HTERT RPE-1 (cell line): ENCODE results near the gene CGB5.
"Not testable (repeated sequence)": the region's sequence is repeated elsewhere in the genome, so short reads cannot be mapped to it uniquely, and the experiment has no call there.

Source experiments
- in situ Hi-C: fragments of 300-500 bp; cut with MboI; formaldehyde crosslinking; loops from 4 replicates; pipeline ENCODE4 v1.14.3; 2020; ENCODE audit warnings: low sequenced_read_pairs

CGB5 gene

GRCh38 chr19:49056902-49057596 lies 13.4 kb downstream of the CGB5 start:
- in situ Hi-C loops, result not testable (repeated sequence)

- in situ Hi-C loops, result no loop called here
These were observed 14.1 kb downstream of the CGB5 start, which contains the start of gene CGB7 for GRCh38 chr19:49057636-49058234. CGB7 (minus strand) TSS chr19:49057749; CDS start chr19:49055375, 2,374 bp downstream.

DNA sequence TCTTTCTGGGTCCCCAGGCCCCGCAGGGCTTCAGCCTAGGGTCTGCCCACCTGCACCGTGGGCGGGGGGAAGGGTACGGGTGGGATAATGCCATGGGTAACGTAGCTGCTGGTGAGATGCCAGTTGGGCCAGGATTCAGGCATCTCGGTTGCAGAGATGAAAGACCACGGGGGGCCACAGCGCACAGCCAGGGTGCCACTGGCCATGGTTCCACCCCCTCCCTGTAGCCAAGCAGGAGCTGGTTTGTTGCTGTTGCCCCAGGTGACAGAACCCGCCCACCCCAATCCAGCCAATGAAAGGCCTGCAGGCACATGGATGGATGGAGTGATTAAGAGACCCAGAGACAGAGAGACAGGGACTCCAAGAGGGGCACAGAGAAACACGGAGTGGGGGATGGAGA lies 14.9 kb downstream of the CGB5 start:
- in situ Hi-C loops, result no loop called here

DNA sequence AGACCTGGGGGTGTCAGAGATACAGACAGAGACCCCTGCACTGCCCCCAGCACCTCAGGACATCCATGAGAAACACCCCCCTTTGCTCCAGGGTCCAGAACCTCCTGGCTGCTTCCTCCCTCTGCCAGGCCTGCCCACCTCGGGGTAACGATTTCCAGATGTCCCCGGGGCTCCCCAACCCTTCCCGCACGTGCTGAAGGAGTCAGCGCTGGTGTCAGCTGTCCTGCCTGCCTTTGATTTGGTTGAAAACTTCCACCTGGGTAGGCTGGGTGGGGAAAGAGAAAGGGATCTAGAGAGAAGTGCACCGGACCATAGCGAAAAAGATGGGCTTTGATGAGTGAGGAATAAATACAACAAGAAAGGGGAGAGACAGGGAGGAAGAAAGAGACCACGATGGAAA lies 15.4 kb downstream of the CGB5 start:
- in situ Hi-C loops, result no loop called here

DNA sequence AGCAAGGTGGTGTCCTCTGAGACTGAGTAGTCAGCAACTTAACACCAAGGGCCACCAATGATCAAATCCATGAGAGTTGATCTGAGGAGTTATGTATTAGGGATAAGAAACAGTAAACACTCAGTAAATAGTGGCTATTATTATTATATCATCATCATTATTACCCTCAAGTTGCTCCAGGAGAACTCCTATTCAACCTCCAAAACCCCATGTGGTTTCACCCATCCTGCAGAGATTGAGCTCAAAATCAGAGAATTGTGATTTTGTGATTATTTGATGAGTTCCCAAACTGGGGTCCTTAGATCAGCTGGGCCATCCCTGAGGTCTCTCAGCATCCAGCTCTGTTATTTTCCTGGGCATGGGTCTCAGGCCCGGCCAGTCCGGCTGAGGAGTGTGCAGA lies 17.4 kb downstream of the CGB5 start:
- in situ Hi-C loops, result no loop called here

DNA sequence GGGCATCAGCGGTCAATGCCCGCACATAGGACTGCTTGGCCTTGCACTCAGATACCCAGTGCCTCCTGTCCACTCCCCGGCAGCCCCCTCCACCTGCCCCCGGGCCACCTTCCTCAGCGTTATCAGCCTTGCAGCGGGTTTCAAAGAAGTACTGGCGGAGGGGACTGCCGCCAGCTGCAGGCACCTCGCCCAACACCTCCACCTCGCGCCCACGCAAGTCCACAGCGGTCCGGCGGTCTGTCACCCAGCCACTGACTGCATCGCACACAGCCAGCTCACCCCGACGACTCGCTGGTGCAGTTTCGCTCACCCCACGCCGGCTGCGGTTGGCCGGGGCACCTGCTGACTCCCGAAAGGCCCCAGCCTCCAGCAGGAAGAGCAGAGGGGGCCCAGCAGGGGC lies 17.8 kb downstream of the CGB5 start:
- in situ Hi-C loops, result no loop called here

DNA sequence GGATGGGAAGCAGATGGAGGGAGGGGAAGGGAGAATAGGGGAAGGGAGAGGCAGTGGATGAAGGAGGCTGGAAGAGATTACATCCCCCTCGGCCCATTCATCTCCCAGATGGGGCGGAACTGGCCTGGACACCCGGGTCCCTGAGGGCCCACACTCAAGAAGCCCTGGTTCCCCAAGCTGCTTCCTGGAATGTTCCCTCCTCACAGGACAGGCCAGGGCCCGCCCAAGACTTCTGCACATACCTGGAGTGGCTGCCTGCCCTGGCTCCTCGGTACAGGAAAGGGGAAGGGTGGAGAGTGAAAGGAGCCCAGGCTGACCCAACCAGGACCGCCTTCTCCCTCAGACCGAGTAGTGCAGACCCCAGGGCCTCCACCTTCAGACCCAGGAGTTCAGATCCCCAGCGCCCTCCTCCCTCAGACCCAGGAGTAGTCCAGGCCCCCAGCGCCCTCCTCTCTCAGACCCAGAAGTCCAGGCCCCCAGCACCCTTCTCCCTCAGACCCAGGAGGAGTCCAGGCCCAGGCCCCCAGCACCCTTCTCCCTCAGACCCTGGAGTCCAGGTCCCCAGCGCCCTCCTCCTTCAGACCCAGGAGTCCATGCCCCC lies 20.5 kb downstream of the CGB5 start:
- in situ Hi-C loops, result no loop called here

DNA sequence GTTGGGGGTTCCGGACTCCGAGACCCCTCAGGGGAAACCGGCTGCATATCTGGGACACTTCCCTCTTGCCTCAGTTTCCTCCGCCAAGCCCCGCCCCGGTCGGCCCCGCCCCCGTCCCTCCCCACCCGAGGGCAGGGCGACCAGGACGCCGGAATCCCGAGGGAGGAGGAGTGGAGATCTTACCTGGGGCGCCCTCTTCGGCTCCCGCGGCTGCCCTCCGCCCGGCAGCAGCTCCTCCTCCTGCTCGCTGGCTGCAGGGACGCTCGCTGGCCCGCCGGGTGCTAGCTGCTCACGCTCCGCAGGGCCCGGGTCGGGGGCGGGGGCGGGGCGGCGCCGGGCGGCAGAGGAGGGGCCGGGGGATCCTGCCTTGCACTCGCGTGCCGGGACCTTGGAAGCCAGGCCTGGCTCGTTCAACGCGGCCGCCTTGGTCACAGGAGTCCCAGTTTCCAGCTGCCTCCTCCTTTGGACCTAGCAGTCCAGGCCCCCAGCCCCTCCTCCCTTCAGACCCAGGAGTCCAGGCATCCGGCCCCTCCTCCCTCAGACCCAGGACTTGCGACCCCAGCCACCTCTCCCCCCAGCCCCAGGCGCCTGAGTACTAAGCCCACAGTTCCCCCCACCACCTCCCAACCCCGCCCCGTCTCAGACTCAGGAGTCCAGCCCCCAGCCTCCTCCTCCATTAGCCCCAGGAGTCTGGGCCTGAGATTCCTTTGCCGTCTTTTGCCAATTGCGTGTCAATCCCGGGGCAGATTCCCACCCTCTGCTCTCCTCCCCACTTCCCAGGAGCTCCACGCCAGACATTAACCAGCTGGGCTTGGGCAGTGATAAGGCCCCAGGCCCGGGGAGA lies 21.3 kb downstream of the CGB5 start, which contains the start of gene NTF4:
Gene NTF4 (minus strand): TSS at position 51 of the 844 bp plus-strand sequence. CDS start 2,821 bp downstream, outside the sequence.
- in situ Hi-C loops, result no loop called here

GRCh38 chr19:49065905-49066512 lies 22.4 kb downstream of the CGB5 start:
- in situ Hi-C loops, result no loop called here

- in situ Hi-C loops, result no loop called here
These were observed 23.9 kb downstream of the CGB5 start for GRCh38 chr19:49067554-49067953.

DNA sequence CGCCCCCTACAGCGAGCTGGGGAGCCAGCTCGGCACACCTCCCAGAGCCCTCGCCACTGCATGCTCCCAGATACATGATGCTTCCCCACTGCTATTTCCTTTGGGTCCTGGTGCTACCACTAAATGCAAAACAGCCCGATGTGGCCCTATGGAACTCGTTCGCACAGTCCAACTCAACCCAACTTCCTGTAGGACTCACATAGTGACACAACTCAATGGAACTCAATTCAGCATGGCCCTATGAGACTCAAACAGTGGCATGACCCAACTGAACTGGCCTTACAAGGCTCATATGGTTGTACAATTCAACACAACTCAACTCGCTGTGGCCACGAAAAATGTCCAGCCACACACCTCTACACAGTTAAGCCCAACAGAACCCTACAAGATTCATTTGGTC lies 25.4 kb downstream of the CGB5 start:
- in situ Hi-C loops, result no loop called here

DNA sequence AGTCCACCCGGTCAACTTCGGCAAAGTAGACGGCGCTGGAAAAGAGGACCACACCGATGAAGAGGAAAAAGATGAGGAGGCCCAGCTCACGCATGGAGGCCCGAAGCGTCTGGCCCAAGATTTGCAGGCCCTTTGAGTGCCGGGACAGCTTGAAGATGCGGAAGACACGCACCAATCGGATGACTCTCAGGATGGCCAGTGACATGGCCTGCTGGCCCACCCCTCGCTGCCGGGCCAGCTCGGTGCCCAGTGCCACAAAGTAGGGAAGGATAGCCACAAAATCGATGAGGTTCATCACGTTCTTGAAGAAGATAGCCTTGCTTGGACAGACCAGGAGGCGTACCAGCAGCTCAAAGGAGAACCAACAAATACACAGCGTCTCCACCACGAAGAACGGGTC lies 26.8 kb downstream of the CGB5 start:
- in situ Hi-C loops, result no loop called here

DNA sequence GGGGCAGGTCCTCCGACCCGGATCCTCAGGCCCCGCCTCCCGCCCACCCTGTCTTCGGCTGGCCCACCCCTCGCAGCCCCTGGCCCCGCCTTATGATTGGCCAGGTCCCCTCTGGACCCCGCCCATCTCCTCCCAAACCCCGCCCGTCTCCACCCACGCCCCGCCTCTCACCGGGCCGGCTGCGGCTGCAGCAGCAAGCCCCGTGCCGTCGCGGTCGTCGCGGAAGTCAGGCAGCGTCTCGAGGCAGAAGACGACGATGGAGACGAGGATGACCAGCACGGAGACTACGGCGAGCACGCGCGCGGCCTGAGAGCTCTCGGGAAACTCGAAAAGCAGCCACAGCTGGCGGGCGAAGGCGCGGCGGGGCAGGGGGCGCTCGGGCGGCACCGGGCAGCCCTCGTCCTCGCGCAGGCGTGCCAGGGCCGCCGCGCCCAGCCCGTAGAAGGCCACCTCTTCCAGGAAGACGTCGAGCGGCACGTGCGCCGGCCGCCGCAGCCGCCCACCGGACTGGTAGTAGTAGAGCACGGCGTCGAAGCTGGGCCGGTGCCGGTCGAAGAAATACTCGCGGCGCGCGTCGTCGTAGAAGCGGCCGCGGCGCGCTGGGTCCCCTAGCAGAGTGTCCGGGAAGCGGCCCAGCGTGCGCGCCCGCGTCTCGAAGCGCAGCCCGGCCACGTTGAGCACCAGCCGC lies 28.4 kb downstream of the CGB5 start:
- in situ Hi-C loops, result no loop called here

- in situ Hi-C loops, result no loop called here
These were observed 30.1 kb downstream of the CGB5 start for GRCh38 chr19:49073514-49074378.

GRCh38 chr19:49074869-49075268 lies 31.2 kb downstream of the CGB5 start:
- in situ Hi-C loops, result not testable (repeated sequence)

DNA sequence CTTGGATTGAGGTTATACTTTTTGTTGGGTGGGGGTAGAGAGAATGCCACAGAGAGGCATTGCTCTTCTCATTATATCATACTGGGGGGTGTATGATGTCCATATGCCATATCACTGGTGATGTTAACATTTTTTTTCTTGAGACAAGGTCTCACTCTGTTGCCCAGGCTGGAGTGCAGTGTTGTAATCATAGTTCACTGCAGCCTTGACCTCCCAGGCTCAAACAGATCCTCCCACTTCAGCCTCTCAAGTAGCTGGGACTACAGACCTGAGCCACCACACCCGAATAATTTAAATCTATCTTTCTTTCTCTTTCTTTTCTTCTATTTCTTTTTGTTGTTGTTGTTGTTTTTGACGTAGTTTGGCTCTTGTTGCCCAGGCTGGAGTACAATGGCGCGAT lies 36.7 kb downstream of the CGB5 start:
- in situ Hi-C loops, result no loop called here

GRCh38 chr19:49081273-49081672 lies 37.6 kb downstream of the CGB5 start:
- in situ Hi-C loops, result no loop called here

DNA sequence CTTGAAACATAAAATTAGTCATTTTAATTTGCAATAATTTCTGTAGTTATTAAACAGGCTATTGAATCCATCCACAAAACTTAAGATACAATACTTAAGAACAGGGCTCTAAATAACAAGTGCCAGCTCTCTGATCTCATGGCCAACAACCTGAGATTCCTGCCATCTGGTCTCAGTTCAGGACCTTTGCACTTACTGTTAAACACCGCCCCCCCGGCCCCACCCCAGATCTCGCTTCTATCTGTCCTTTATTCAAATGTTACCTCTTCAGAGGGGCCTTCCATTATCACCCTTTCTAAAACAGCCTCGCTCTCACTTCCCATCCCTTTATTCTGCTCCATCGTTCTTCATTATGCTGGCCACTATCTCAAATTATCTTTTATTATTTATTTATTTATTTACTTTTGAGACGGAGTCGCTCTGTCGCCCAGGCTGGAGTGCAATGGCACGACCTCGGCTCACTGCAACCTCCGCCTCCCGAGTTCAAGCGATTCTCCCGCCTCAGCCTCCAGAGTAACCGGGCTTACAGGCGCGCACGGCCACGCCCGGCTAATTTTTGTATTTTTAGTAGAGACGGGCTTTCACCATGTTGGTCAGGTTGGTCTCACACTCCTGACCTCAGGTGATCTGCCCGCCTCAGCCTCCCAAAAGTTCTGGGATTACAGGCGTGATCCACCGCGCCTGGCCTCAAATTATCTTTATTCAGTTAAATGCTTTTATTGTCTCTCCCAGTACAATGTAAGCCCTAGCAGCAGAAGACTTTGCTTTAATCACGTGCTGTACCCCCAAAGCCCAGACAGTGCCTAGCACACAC lies 40.8 kb downstream of the CGB5 start:
- in situ Hi-C loops, result no loop called here
